ENCODE results near the gene ULK1.

The ULK1 gene
- 48.0 to 59.6 (median 49.1) reads per million in 4 donors for total RNA-seq

DNA sequence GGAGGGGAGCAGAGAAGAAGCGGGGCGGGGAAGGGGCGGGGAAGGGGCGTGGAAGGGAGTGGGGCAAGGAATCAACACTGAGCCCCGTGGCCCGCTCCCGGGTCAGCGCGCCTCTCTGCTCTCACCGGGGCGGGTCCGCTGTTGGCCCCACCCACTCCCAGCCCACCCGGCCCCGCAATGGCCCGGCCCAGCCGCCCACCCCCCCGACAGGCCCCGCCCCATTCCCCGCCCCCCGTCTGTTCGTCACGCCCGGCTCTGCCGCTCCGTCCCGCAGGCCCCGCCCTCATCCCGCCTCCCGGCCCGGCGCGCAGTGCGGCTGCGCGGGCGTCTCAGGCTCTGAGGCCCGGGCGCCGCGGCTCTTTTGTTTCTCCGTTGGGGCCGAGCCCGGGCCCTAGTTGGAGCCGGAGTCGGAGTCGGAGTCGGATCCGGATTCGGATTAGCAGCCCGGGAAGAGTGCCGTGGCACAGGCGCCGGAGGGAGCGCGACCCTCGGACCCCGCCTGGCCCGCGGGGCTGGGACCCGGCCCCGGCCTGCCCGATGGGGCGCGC, at the start of gene ULK1:
Gene ULK1 (plus strand): TSS at position 310 of the 548 bp plus-strand sequence. CDS start 380 bp downstream, outside the sequence.
- DNase-seq = peak; percentile 84 to 93 (median 86)

DNA sequence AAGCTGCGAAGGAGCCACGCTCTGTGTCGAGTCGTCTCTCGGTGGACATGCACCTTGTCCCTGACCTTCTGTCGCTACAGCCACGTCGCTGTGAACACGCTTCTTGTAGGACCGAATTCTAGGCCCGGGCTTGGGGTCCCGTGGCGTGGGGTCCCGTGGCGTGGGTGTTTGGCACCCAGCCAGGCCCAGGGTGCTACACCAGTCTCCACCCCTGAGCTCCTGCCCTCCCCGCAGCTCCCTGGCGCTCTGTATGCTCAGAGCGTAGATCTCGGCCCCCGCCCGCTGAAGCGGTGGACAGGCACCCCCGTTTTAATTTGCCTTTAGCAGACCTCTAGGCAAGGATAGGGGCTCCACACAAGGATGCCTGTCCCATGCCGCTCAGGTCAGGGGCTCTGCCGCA, 49.8 kb upstream of the ULK1 start:
- no peak for DNase-seq

DNA sequence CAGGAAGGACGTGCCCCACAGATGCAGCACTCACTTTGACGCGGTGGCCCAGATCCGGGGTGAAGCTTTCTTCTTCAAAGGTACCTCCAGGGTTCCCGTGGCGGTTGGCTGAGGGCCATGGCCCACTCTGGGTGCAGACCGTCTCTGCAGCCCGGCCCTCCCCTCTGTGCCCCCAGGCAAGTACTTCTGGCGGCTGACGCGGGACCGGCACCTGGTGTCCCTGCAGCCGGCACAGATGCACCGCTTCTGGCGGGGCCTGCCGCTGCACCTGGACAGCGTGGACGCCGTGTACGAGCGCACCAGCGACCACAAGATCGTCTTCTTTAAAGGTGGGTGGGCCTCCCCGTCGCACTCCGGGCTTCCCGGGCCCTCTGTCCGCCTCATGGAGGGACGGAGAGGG, 49.3 kb upstream of the ULK1 start:
- no peak for DNase-seq

DNA sequence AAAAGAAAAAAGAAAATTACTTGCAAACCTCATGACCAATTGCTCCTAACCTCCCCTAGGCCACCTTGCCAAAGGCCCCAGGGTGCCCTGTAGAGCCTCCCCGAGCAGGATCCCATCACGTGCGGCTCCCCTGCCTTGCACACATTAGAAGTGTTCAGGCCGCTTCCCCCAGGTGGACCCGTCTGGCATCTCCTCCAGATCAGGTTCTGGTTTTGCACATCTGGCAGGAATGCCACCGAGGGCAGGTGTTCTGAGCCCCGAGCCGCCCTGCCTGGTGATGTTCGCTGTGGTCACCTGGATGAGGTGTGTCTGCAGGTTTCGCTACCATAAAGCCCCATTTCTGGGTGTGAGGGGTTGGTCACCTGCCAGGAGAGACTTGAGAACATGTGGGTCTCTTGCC, 47.0 kb upstream of the ULK1 start:
- DNase-seq = no peak

DNA sequence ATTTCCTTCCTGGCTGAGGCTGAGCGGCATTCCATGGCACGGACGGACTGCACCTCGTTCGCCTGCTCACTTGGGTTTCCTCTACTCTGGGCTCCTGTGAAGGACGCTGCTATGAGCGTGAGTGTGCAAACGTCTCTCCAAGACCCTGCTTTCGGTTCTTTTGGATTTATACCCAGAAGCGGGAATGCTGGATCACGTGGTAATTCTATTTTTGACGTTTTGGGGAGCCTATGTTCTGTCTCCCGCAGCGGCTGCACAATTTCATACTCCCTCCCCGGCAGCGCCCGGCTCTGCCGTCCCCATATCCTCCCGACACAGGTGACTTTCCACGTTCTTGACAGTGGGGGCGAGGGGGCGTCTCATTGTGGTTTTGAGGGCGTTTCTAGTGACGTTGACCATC, 45.7 kb upstream of the ULK1 start:
- no peak for DNase-seq

DNA sequence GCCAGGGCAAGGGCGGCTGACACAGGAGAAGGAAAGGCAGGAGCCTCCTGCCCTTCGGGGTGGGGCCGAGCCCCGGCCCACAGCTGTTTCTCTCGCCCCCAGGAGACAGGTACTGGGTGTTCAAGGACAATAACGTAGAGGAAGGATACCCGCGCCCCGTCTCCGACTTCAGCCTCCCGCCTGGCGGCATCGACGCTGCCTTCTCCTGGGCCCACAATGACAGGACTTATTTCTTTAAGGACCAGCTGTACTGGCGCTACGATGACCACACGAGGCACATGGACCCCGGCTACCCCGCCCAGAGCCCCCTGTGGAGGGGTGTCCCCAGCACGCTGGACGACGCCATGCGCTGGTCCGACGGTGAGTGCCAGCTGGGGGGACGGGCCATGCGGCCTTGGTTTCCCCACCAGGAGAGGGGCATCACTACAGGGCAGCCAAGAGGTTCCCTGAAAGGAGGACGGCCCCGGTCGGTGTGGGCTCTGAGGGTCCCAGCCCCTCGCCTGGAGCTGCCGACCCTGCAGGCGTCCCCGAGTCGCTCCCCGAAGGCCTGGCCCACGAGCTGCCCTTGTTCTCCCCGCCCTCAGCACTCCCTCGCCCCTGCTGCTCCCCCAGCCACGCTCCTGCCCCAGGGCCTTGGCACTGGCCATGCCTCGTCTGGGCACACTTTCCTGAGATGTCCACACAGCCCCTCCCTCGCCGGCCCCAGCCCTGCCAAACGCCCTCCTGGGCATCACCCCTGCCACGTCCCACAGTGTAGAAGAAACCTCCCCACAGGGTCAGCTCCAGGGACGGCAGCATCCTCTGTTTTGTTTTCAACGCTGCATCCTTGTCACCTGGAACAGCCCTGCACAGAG, 44.5 kb upstream of the ULK1 start:
- DNase-seq = no peak

DNA sequence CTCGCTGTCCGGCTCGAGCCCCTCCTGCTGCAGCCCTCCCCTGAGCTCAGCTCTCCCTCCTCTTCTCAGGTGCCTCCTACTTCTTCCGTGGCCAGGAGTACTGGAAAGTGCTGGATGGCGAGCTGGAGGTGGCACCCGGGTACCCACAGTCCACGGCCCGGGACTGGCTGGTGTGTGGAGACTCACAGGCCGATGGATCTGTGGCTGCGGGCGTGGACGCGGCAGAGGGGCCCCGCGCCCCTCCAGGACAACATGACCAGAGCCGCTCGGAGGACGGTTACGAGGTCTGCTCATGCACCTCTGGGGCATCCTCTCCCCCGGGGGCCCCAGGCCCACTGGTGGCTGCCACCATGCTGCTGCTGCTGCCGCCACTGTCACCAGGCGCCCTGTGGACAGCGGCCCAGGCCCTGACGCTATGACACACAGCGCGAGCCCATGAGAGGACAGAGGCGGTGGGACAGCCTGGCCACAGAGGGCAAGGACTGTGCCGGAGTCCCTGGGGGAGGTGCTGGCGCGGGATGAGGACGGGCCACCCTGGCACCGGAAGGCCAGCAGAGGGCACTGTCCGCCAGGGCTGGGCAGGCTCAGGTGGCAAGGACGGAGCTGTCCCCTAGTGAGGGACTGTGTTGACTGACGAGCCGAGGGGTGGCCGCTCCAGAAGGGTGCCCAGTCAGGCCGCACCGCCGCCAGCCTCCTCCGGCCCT, 43.4 kb upstream of the ULK1 start:
- DNase-seq = peak in 1 of 5 donors; percentile 32

DNA sequence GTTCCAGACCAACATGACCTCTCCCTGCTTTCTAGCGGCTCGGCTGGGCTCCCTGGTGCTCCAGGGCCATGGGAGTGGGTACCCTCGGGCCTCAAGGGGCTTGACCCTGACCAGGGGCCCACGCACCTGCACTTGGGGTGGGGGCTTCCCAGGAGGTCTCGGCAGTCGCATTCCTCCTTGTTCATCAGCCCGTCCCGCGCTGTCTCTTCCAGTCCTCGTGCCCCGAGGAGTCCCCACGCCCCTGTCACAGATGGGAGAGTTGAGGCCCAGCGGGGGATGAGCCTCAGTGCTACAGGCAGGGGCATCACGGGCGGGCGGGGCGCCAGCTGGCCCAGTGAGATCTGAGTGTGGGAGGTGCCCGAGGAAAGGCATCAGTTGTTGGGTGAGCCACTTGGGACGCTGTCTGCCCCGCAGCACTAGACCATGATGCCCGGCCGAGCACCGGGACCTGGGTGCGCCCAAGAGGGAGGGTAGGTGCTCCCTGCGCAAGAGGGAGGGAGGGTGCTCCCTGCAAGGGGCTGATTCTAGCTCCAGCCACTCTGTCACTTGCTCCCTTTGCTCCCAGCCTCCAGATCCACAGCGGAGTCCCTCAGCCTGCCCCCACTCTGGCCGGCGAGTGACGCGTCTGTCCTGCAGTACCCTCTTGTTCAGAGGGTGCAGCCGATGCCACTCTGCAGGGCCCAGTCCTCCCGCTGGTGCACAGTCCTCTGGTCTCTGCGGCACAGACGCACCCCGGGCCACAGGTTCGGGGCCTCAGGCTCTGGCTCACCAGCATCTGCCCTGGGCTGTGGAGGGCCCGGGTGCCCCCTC, 42.5 kb upstream of the ULK1 start:
- DNase-seq = no peak

DNA sequence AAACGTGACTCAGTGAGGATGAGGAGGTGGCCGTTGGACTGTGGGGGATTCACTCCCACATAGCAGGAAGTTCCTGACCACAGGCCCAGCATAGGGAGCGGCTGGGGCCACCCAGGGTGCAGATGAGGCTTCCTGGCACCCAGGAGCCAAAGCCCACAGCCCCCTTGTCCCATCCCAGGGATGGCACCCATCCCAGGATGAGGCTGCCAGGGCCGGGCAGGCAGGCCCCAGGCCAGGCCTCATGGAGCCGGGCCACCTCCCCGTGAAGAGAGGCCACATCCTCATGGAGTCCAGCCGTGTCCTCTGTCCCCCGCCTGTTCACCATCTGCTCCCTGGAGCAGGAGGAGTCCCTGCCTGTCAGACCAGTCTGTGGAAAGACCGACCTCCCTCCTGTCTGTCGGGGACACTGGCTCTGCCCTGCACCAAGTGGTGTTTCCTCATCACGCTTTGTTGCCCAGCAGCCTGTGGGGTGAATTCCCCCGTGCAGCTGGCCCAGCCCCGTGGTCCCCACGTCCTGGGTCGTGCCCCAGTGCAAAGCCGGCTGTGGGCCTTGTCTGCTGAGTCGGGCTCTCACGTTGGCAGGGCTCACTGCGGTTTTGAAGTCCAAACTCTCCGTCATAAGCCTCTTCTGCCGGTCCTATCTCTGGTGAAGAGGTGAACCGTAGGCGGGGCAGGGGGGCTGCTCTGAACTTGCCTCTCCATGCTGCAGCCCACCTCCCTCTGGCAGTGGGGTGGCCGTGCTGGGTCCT, 41.7 kb upstream of the ULK1 start:
- DNase-seq = no peak

DNA sequence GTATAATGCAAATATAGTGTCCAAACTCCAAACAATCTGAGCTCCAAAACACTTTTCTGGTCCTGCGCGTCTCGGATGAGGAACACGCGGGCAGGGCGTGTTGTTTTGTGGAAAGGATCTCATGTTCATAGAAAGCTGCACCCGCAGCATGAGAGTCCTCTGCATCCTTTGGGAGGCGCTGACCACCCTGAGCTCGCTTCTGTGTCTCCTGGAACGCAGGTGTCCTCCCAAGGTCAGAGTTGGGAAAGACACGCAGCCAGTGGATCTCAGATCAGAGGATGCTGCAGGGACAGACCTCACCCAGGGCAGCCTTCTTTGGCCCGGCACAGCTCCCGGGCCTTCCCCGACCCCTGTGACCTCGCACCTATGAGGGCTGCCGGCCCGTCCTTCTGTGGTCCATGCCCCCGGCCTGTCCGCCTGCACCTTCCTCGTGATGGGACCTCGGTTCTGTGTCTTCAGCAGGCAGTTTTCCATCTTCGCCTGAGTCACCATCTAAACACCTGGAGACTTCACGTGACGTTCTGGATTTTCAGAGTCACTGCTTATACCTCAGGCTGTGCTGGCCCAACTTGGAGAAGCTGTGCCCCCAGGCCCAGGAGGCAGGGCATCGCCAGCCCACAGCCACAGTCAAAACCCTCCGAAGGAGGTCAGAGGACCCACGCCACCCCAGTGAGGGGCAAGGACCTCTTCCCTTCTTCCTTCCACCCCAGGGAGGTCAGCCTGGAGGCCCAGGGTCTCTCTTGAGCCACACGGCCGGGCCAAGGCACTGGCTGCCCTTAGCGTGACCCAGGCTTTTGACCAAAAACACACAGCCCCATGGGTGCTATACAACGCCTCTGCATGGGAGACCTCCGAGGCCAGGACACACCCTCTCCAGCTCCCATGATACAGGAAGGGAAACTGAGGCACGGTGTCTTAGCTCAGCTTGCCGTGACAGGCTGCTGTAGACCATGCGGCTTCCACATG, 40.3 kb upstream of the ULK1 start:
- DNase-seq = no peak

DNA sequence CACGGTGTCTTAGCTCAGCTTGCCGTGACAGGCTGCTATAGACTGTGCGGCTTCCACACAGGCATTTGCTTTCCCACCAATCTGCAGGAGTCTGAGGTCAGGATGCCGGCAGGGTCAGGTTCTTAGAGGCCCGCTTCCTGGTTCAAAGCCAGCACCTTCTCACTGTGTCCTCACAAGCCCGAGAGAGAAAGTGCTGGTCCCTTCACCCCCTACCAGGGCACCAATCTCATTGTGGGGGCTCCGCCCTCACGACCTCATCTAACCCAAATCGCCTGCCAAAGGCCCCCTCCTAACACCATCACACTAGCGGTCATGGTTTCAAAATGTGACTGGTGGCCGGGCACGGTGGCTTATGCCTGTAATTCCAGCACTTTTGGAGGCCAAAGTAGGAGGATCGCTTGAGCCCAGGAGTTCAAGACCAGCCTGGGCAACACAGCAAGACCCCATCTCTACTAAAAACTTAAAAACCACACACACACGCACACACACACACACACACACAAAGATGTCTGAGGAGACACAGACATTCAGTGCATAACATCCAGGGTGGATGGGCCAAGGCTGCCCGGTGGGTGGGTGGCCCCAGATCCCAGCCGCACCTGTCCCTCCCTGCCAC, 39.5 kb upstream of the ULK1 start:
- no peak for DNase-seq

DNA sequence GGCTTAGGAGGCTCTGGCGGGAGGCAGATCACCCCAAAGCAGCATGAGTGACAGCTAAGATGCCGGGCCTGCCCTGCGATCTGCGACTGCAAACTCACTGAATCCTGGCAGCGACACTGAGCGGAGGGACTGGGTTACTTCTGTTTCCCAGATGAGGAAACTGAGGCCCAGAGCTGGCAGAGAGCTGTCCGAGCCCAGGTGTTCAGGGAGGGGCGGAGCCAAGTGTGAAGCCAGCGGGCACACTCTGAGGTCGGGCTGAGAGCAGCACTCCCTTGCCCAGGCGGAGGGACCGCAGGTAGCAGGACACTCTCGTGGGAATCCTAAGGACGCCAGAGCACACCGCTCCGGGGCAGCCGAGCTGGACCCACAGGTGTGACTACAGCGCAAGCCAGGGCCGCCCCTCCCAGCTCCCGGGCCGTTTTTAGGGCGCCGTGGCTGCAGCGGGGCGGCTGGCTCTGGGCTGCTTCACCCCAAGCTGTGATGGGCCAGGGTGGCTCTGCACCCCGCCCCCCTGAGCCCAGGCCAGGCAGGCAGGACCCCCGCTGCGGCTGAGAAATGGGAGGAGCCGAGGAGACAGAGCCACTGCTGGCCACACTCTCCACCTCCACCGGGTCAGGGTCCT, 38.8 kb upstream of the ULK1 start:
- no peak for DNase-seq

DNA sequence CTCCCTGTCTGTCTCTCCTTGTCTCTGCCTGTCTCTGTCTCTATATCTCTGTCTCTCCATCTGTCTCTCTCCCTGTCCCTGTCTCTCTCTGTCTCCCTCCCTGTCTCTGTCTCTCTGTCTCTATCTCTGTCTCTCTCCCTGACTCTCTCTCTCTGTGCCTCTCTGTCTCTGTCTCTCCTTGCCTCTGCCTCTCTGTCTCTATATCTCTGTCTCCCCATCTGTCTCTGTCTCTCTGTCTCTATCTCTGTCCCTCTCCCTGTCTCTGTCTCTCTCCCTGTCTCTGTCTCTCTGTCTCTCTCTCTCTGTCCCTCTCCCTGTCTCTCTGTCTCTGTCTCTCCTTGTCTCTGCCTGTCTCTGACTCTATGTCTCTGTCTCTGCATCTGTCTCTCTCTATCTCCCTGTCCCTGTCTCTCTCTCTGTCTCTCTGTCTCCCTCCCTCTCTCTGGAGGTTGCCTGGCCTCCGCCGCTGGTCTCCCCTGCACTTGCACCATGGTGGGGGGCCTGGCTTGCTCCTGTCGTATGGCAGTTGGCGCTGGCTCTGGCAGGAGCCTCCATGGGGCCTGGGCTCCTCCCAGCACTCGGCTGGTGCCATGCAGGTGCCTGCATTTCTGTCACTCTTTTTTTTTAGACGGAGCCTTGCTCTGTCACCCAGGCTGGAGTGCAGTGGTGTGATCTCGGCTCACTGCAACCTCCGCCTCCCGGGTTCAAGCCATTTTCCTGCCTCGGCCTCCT, 37.9 kb upstream of the ULK1 start:
- DNase-seq = no peak

DNA sequence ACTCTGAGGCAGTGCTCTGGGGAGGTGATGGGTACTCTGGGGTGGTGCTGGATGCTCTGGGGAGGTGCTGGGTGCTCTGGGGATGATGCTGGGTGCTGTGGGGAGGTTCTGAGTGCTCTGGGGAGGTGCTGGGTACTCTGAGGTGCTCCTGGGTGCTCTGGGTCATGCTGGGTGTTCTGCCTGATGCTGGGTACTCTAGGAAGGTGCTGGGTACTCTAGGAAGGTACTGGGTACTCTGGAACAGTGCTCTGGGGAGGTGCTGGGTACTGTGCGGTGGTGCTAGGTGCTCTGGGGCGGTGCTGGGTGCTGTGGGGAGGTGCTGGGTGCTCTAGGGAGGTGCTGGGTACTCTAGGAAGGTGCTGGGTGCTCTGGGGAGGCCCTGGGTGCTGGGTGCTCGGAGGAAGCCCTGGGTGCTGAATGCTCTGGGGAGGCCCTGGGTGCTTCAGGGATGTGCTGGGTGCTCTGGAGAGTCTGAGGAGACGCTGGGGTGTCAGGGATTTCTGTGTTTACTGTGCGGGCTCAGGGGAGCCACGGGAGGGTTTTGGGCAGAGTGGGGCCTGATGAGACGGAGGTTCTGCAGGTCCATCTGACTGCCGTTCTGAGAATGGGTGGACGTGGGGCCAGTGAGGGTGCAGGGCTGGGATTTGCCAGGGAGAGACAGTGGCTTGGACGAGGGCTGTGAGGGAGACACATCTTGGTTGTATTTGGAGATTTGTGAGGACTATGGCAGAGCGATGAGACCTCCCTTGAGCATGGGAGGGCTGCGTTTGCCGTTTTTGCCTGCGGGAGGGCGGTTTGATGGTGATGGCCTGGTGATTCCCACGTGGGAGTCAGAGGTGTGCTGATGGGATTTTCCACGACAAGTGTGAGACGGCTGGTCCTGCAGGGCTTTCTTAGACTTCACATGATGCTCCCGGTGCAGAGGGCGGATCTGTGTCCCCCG, 36.2 kb upstream of the ULK1 start:
- DNase-seq = no peak

DNA sequence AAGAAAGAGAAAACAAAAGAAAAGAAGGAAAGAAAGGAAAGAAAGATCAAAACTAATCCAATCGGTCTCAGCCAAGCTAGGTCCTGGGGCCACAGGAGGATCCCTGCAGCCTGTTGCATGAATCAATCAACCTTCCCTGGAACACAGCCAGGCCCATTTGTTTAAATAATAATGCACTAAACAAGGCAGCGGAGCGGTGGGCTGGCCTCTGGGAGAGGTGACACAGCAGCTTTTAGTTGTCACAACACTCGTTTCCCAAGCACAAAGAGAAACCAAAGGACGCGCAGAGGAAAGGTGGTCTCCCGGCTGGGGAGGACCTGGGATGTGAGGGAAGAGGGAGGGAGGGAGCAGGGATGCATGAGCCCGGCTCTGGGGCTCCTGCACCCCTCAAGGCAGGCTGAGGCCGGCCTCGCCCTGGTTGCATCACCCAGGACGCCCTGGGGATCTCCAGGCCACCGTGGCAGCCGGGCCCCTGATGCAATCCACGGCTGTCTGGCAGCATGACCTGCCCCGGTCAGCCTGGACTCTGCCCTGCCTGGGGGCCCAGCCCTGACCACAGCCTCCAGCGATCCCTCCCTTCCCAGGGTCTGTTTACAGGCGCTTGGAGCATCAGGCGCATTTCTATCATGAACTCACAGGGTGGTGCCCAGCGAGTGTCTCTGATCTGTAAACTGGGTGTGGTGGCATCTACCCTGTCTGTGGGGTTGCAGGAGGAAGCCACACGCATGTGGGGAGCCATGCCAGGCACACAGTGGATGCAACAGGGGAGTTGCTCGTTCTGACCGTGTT, 33.8 kb upstream of the ULK1 start:
- peak in 1 of 5 donors; percentile 48 for DNase-seq

DNA sequence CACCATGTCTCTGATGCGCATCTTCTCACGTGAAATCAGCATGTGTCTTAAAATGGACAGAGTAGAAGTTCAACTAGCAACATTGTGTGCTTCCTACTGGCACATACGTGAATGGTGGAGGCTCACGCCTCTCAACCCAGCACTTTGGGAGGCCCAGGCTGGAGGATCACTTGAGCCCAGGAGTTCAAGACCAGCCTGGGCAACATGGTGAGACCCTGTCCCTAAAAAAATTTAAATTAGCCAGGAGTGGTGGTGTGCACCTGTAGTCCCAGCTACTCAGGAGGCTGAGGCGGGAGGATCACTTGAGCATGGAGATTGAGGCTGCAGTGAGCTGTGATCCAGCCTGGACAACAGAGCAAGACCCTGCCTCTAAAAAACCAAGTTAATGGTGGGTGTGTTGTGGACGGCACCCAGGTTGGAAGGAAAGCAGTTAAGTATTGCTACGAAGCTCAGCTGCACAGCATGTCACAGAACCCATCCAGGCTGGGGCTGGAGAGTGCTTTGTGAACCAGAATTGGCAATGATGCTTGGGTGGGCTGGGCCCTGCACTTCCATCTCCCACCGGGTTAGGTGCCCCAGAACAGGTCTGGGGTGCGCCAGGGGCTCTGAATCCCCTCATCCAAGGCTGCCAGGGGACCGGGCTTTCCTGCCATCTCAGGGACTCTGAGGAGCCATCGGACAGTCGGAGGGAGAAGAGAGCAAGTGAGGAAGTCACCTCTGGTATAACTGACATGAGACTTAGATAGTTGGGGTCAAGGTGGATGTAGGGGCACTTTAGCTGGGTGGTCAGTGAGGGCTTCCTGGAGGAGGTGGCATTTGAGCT, 33.0 kb upstream of the ULK1 start:
- no peak for DNase-seq
